Gastrocnemius medialis (tissue), 4 donors: ENCODE results near the gene RBFOX2.

Source experiments
- POLR2A ChIP-seq, 2 donors: fragments of 450-650 bp; IDR thresholded peaks; one replicate each; pipeline ENCODE4 v1.6.1; 2017; ENCODE audit warnings: antibody characterized with exemption in 2 of 2, mild to moderate bottlenecking in 2 of 2, moderate library complexity in 2 of 2
- TF ChIP-seq, protein P1 (sequence below), 5 experiments: fragments of 450-650 bp in 3 of 5; fragments of 200-600 bp in 2 of 5; sonication (generic) in 2 of 5; IDR thresholded peaks in 4 of 5; conservative IDR thresholded peaks in 1 of 5; 1 replicate in 4 of 5; 2 replicates in 1 of 5; pipeline ENCODE4 v1.5.1; 2016 to 2019; ENCODE audit warnings: antibody characterized with exemption in 5 of 5, mild to moderate bottlenecking in 3 of 5, moderate library complexity in 3 of 5

DNA sequence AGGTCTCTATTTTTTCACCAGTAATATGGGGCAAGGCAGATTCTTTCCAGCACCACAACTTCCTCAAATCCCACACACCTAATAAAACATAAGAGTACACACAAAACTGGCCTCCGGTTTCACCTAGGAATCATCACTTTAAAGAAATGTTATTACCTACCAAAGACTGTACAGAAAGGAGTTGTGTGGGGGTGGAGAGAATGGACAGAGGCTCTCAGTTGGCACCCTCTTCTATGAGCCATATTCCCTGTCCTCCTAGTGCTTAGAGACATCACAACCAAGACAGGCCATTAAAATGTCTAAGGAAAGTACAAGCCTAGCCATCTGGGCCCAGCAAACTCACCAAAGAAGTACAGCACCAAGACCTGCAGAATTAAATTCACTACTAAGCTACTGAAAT lies 56.1 kb downstream of the RBFOX2 start:
- no peak for TF ChIP-seq POLR2A (IDR thresholded peaks at IDR 0.05)
- TF ChIP-seq, protein P1, sequence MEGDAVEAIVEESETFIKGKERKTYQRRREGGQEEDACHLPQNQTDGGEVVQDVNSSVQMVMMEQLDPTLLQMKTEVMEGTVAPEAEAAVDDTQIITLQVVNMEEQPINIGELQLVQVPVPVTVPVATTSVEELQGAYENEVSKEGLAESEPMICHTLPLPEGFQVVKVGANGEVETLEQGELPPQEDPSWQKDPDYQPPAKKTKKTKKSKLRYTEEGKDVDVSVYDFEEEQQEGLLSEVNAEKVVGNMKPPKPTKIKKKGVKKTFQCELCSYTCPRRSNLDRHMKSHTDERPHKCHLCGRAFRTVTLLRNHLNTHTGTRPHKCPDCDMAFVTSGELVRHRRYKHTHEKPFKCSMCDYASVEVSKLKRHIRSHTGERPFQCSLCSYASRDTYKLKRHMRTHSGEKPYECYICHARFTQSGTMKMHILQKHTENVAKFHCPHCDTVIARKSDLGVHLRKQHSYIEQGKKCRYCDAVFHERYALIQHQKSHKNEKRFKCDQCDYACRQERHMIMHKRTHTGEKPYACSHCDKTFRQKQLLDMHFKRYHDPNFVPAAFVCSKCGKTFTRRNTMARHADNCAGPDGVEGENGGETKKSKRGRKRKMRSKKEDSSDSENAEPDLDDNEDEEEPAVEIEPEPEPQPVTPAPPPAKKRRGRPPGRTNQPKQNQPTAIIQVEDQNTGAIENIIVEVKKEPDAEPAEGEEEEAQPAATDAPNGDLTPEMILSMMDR (IDR thresholded peaks at IDR 0.05 in 4 of 5, conservative IDR thresholded peaks at IDR 0.05 in 1 of 5): no peak
